ENCODE results near the gene THBS4. TPM values are rescaled to one million over a fixed set of nuclear protein-coding genes. Genes with fewer than 3 reads are reported as not detected.
A peak's percentile ranks its signal among the peaks of the same experiment; 100 is the strongest.

The THBS4 gene
- total RNA-seq, 1 donor from 2014 or later: 0.98 TPM

DNA sequence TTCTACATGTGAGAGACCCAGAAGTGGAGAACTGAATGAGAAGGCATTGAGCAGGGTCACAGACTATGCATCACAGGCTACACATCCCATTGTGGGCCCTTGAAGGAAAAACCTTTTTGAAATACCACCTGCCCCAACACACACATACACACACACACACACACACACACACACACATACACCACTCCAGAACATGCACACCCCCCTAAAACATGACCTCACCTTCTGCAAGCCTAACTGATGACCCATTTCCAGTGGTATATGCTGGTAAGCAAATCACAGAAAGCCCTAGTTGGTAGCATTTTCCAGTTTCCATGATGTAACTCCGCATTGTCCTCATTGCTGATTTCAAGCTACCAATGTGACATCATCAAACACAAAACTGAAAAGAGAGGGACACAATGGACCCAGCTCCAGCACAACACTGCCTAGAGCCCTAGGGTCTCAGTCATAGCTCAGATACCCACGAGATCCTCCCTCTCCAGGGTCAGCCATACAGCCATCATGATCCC is 36.4 kb downstream of the THBS4 start:
- no peaks in the 10 kb centered on the region for H3K9me3 ChIP-seq
- intact Hi-C loops (cut with DNase I): no loop called here
- H3K36me3 ChIP-seq: no peaks in the 10 kb centered on the region
- H3K27ac ChIP-seq: no peak overlapping the region
- DNase-seq (ENCODE audit: extremely low spot score in 2 of 2): no peak
- TF ChIP-seq POLR2A (IDR thresholded peaks at IDR 0.05) (no peak), POLR2AphosphoS5 (IDR thresholded peaks at IDR 0.05; ENCODE audit: insufficient read depth in 1 of 2, low read depth in 1 of 2) (no peak)
- TF ChIP-seq, protein P1, sequence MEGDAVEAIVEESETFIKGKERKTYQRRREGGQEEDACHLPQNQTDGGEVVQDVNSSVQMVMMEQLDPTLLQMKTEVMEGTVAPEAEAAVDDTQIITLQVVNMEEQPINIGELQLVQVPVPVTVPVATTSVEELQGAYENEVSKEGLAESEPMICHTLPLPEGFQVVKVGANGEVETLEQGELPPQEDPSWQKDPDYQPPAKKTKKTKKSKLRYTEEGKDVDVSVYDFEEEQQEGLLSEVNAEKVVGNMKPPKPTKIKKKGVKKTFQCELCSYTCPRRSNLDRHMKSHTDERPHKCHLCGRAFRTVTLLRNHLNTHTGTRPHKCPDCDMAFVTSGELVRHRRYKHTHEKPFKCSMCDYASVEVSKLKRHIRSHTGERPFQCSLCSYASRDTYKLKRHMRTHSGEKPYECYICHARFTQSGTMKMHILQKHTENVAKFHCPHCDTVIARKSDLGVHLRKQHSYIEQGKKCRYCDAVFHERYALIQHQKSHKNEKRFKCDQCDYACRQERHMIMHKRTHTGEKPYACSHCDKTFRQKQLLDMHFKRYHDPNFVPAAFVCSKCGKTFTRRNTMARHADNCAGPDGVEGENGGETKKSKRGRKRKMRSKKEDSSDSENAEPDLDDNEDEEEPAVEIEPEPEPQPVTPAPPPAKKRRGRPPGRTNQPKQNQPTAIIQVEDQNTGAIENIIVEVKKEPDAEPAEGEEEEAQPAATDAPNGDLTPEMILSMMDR (IDR thresholded peaks at IDR 0.05): no peak
- no peaks in the 10 kb centered on the region for H3K4me1 ChIP-seq
- H3K4me3 ChIP-seq: no peak overlapping the region
- H3K27me3 ChIP-seq: no peaks in the 10 kb centered on the region

DNA sequence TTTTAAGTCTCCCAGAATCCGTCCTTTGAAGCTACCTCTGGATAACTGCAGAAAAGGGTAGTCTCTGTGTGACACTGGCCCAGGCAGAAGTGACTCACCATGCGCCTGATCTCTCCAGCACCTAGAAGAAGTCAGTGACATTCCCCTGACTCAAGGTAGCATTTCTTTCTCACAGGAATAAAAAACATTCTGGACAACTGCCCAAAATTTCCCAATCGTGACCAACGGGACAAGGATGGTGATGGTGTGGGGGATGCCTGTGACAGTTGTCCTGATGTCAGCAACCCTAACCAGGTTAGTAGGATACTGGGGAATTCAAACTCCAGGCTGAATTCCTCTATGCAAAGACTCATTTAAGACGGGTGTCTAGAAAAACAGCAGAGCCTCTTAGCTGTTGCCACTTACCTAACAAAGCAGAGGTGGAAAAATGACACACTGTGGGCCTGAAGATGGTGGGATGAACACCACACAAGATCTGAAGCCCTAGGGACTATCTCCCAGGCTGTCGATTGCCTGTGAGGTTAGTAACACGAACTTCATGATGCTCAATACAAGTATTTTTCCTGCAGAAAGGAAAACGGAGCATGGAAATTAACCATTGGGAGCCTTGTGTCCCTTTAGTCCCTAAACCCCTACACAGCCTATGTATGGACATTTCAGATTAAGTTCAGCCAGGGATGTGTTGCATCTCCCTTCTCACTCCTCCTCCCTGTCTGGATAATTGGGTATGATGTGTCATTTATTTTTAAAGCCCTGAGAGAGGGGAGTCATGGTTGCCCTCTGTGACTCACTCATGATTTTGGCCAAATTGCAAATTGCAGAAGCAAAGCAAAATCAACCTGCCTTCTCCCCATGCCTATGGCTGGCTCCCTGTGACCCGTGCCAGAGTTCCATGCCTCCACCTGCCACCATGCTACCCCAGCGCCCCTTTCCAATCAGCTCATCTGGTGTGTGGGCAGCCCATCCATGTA is 37.2 kb downstream of the THBS4 start:
- Histone ChIP-seq H3K9me3 (no peaks in the 10 kb centered on the region), H3K36me3 (no peaks in the 10 kb centered on the region), H3K4me1 (no peaks in the 10 kb centered on the region), H3K4me3 (no peak overlapping the region), H3K27me3 (no peaks in the 10 kb centered on the region), H3K27ac (no peak overlapping the region)
- DNase-seq (ENCODE audit: extremely low spot score in 2 of 2): peak; percentile 22 to 44
- intact Hi-C loops (cut with DNase I): no loop called here
- TF ChIP-seq, protein P1 (IDR thresholded peaks at IDR 0.05): no peak
- TF ChIP-seq POLR2AphosphoS5 (IDR thresholded peaks at IDR 0.05; ENCODE audit: insufficient read depth in 1 of 2, low read depth in 1 of 2) (no peak), POLR2A (IDR thresholded peaks at IDR 0.05) (no peak)

DNA sequence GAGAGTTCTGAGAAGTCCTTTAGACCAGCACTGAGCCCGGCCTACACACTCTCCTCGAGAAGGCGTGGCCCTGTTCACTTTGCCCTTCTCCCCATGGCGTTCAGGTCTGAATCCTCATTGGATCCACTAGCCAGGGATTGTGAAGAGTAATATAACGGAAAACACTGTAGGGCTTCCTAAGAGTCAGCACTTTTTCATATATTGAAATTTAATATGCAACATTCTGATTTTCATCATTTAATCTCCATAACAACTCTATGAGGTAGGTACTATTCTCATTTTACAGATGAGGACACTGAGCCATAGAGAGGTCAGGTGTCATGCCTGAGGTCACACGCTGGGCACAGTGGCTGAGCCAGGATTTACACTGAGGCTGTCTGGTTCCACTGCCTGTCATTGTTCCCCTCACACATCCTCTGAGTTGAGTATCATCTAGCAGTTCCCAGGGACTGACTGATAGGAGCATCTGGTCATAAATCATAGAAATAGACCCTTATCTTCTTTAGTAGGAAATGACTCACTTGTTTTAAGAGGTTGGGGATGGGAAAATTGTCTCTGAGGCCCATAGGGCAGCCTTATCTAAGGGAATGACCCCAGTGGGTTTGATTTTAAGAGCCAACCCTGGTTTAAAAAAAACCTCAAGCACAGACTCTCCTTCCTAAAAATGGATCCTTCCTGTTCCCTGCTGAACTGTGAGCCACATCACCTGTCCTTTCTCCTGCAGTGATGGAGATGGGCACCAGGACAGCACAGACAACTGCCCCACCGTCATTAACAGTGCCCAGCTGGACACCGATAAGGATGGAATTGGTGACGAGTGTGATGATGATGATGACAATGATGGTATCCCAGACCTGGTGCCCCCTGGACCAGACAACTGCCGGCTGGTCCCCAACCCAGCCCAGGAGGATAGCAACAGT is 41.2 kb downstream of the THBS4 start:
- TF ChIP-seq POLR2A (IDR thresholded peaks at IDR 0.05): no peak
- TF ChIP-seq, protein P1 (IDR thresholded peaks at IDR 0.05): no peak
- TF ChIP-seq POLR2AphosphoS5 (IDR thresholded peaks at IDR 0.05; ENCODE audit: insufficient read depth in 1 of 2, low read depth in 1 of 2): no peak
- no peak overlapping the region for H3K27ac ChIP-seq
- H3K4me1 ChIP-seq: no peaks in the 10 kb centered on the region
- intact Hi-C loops (cut with DNase I): no loop called here
- H3K4me3 ChIP-seq: no peak overlapping the region
- H3K27me3 ChIP-seq: no peaks in the 10 kb centered on the region
- H3K36me3 ChIP-seq: no peaks in the 10 kb centered on the region
- no peaks in the 10 kb centered on the region for H3K9me3 ChIP-seq
- DNase-seq (ENCODE audit: extremely low spot score in 2 of 2): peak in 1 of 2 donors; percentile 37

DNA sequence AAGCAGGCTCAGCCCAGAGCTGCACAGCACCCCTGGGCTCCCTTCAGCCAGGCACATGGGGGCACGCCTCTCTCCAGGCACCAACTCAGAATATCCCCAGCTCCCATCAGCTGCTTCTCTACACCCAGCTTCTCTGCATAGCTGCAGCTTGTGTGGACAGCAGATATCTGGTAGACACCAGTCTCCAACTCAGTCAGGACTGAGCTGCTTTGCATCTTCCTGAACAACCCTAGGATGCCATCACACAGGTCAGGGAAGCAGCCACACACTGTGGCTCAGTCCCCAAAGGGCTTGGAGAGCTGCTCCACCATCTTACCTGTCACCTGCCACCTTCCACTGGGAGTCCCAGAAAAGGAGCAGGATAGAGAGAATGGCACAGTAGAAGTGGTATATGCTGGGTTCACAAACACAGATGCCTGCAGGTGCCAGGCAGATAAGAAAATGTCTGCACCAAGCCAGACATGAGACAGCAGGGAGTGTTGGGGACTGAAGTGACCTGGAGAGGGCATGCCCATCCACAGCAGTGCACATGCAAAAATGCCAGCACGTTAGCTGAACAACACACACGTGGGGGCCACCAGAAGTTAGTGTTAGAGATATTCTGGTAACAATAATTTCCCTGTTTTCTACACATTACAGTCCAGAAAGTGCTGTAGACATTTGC is 42.0 kb downstream of the THBS4 start:
- no peak for DNase-seq (ENCODE audit: extremely low spot score in 2 of 2)
- Histone ChIP-seq H3K9me3 (no peaks in the 10 kb centered on the region), H3K36me3 (no peaks in the 10 kb centered on the region), H3K27me3 (no peaks in the 10 kb centered on the region), H3K4me1 (no peaks in the 10 kb centered on the region), H3K27ac (no peak overlapping the region), H3K4me3 (no peak overlapping the region)
- intact Hi-C loops (cut with DNase I): no loop called here
- TF ChIP-seq POLR2A (IDR thresholded peaks at IDR 0.05): no peak
- TF ChIP-seq, protein P1 (IDR thresholded peaks at IDR 0.05): no peak
